Liver (tissue), 3 donors: ENCODE measurements around the gene LGALS13.

Experiments used
- ATF3 ChIP-seq: IDR thresholded peaks from 2 replicates; pipeline ENCODE4 v1.6.1; 2016; ENCODE audit warnings: antibody characterized with exemption
- CTCF ChIP-seq: fragments of 150-350 bp; IDR thresholded peaks from 2 replicates; pipeline ENCODE4 v1.5.1; 2017; ENCODE audit warnings: improper control_type of control experiment, low read depth, low read length; ENCODE audit not compliant: missing input control
- FOXA1 ChIP-seq: IDR thresholded peaks from 2 replicates; pipeline ENCODE4 v1.6.1; 2016; ENCODE audit warnings: antibody characterized with exemption
- HNF4G ChIP-seq: IDR thresholded peaks from 2 replicates; pipeline ENCODE4 v1.6.1; 2016; ENCODE audit warnings: antibody characterized with exemption
- JUND ChIP-seq, 2 donors: IDR thresholded peaks; 2 replicates each; pipeline ENCODE4 v1.6.1; 2016; ENCODE audit warnings: antibody characterized with exemption in 2 of 2
- MAX ChIP-seq: IDR thresholded peaks from 2 replicates; pipeline ENCODE4 v1.6.1; 2016; ENCODE audit warnings: antibody characterized with exemption
- RAD21 ChIP-seq, 2 donors: IDR thresholded peaks; 2 replicates each; pipeline ENCODE4 v1.6.1; 2016; ENCODE audit warnings: antibody characterized with exemption in 2 of 2, mild to moderate bottlenecking in 2 of 2
- REST ChIP-seq: IDR thresholded peaks from 2 replicates; pipeline ENCODE4 v1.6.1; 2016; ENCODE audit warnings: antibody characterized with exemption, mild to moderate bottlenecking
- SP1 ChIP-seq: IDR thresholded peaks from 2 replicates; pipeline ENCODE4 v1.6.1; 2018; ENCODE audit warnings: antibody characterized with exemption, mild to moderate bottlenecking
- TAF1 ChIP-seq: conservative IDR thresholded peaks from 2 replicates; pipeline ENCODE4 v1.6.1; 2016; ENCODE audit warnings: antibody characterized with exemption, mild to moderate bottlenecking
- YY1 ChIP-seq: IDR thresholded peaks from 2 replicates; pipeline ENCODE4 v1.6.1; 2016; ENCODE audit warnings: antibody characterized with exemption, mild to moderate bottlenecking
- ZBTB33 ChIP-seq: IDR thresholded peaks from 2 replicates; pipeline ENCODE4 v1.6.1; 2016; ENCODE audit warnings: antibody characterized with exemption
- donor health status: healthy.
- donor health status: healthy.

- no peak for TF ChIP-seq SP1
- no peak for TF ChIP-seq TAF1
- TF ChIP-seq CTCF, result no peak
- no peak for TF ChIP-seq ATF3
- no peak for TF ChIP-seq HNF4G
- TF ChIP-seq REST, result no peak
- TF ChIP-seq ZBTB33, result no peak
- no peak for TF ChIP-seq MAX
- TF ChIP-seq JUND (IDR thresholded peaks at IDR 0.05), result no peak
- no peak for TF ChIP-seq RAD21 (IDR thresholded peaks at IDR 0.05)
- TF ChIP-seq FOXA1, result no peak
- TF ChIP-seq YY1, result no peak
Measured at GRCh38 chr19:39643591-39643990, 41.3 kb downstream of the LGALS13 start.
